Nephron progenitor cell (in vitro differentiated cells): Measurements from ENCODE around the gene PRUNE2.

Experiments used
- DNase-seq: peaks from one replicate; pipeline ENCODE4 v3.0.0; 2021
- H3K27ac Mint-ChIP-seq: 2 replicates; pipeline ENCODE4 v1.8.0; 2021; ENCODE audit warnings: mild to moderate bottlenecking, moderate library complexity, mixed read lengths
- H3K27me3 Mint-ChIP-seq: 2 replicates; pipeline ENCODE4 v1.8.0; 2021; ENCODE audit warnings: mild to moderate bottlenecking, low read depth, mixed read lengths; ENCODE audit not compliant: poor library complexity
- H3K36me3 Mint-ChIP-seq: 2 replicates; pipeline ENCODE4 v1.8.0; 2021; ENCODE audit warnings: low read depth, mixed read lengths
- H3K4me1 Mint-ChIP-seq: 2 replicates; pipeline ENCODE4 v1.8.0; 2021; ENCODE audit warnings: mixed read lengths
- H3K4me3 Mint-ChIP-seq: 2 replicates; pipeline ENCODE4 v1.8.0; 2021; ENCODE audit warnings: mild to moderate bottlenecking, moderate library complexity, mixed read lengths
- H3K9me3 Mint-ChIP-seq: 2 replicates; pipeline ENCODE4 v1.8.0; 2021; ENCODE audit warnings: mild to moderate bottlenecking, moderate library complexity, mixed read lengths
- CTCF ChIP-seq: fragments of 200-600 bp; sonication (generic); IDR thresholded peaks from 2 replicates; pipeline ENCODE4 v1.5.0; 2021; ENCODE audit warnings: antibody characterized with exemption

PRUNE2 gene

GRCh38 chr9:76897804-76898525 lies 7.9 kb downstream of the PRUNE2 start:
- no peak for TF ChIP-seq CTCF
- no peaks in the 10 kb centered on the region for H3K36me3 Mint-ChIP-seq
- peaks cover 5% of the 10 kb centered on the region for H3K4me1 Mint-ChIP-seq
- no peak overlapping the region for H3K27ac Mint-ChIP-seq
- no peak for DNase-seq
- no peak overlapping the region for H3K4me3 Mint-ChIP-seq
- peaks cover 21% of the 10 kb centered on the region for H3K27me3 Mint-ChIP-seq
- no peaks in the 10 kb centered on the region for H3K9me3 Mint-ChIP-seq

GRCh38 chr9:76896035-76896434 lies 9.9 kb downstream of the PRUNE2 start:
- peaks cover 12% of the 10 kb centered on the region for H3K27me3 Mint-ChIP-seq
- DNase-seq, result no peak
- no peak overlapping the region for H3K4me3 Mint-ChIP-seq
- no peaks in the 10 kb centered on the region for H3K9me3 Mint-ChIP-seq
- H3K27ac Mint-ChIP-seq, result no peak overlapping the region
- H3K4me1 Mint-ChIP-seq, result no peaks in the 10 kb centered on the region
- H3K36me3 Mint-ChIP-seq, result no peaks in the 10 kb centered on the region
- TF ChIP-seq CTCF, result no peak

DNA sequence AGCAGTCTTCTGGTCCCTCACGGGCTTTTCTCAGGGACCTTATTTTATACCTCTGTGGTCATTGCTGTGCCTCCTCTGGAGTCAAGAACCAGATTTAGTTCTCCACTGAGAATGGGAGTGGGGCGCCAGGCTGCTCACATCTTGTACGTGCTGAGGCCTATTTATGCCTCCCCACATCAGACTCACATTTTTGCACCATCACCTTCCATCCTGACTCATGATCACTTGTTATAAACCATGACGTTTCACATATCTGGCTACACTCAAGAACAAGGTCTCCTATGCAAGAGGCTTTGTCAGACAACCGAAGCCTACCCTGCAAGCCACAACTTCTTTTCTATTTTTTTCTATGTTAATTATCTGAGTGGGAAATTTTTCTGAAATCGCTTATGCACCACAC lies 10.7 kb downstream of the PRUNE2 start:
- Mint-ChIP-seq H3K27ac (no peak overlapping the region), H3K27me3 (peaks cover 5% of the 10 kb centered on the region), H3K4me1 (no peaks in the 10 kb centered on the region), H3K4me3 (no peak overlapping the region), H3K9me3 (no peaks in the 10 kb centered on the region), H3K36me3 (no peaks in the 10 kb centered on the region)
- TF ChIP-seq CTCF, result no peak
- no peak for DNase-seq

GRCh38 chr9:76894198-76894597 lies 11.7 kb downstream of the PRUNE2 start:
- Mint-ChIP-seq H3K36me3 (no peaks in the 10 kb centered on the region), H3K4me1 (no peaks in the 10 kb centered on the region), H3K27ac (no peak overlapping the region), H3K27me3 (peaks cover 8% of the 10 kb centered on the region), H3K9me3 (no peaks in the 10 kb centered on the region), H3K4me3 (no peak overlapping the region)
- DNase-seq, result no peak
- TF ChIP-seq CTCF, result no peak

DNA sequence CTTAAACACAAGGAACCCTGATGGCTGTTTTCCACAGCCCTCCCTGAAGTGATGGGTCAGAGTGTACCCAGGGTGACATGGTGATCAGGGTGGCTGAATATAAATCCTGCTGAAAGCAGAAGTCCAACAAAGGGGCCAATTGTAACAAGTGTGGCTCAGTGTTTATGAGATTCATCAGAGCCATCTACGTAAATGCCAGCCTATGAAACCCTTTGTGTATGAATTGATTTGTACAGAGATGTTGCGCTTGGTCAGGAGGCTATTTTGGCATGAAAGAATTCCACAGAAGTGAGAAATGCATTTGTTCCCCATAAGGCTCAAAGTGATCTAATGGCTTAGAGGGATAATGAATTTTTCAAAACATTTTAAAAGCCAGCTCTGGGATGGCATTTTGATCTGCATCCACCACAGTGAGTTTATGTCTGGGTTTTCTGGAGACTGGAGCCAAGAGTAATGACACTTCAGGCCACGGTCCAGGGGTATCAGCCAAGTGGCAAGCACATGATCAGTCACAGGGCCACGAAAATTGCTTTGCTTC lies 12.4 kb downstream of the PRUNE2 start:
- DNase-seq, result no peak
- Mint-ChIP-seq H3K27me3 (peaks cover 8% of the 10 kb centered on the region), H3K4me3 (no peak overlapping the region), H3K36me3 (no peaks in the 10 kb centered on the region), H3K9me3 (no peaks in the 10 kb centered on the region), H3K4me1 (no peaks in the 10 kb centered on the region), H3K27ac (no peak overlapping the region)
- no peak for TF ChIP-seq CTCF

GRCh38 chr9:76891874-76892273 lies 14.0 kb downstream of the PRUNE2 start:
- H3K4me1 Mint-ChIP-seq, result peaks cover 9% of the 10 kb centered on the region
- H3K4me3 Mint-ChIP-seq, result no peak overlapping the region
- H3K27me3 Mint-ChIP-seq, result peaks cover 8% of the 10 kb centered on the region
- DNase-seq, result no peak
- no peak for TF ChIP-seq CTCF
- no peak overlapping the region for H3K27ac Mint-ChIP-seq
- H3K36me3 Mint-ChIP-seq, result no peaks in the 10 kb centered on the region
- no peaks in the 10 kb centered on the region for H3K9me3 Mint-ChIP-seq
